SU-DHL-6 (cell line): ENCODE data around the gene SDC4.

Experiments used
- CTCF ChIP-seq: fragments of 200-600 bp; sonication (generic); IDR thresholded peaks from one replicate; pipeline ENCODE4 v1.5.1; 2017; ENCODE audit warnings: antibody characterized with exemption, mild to moderate bottlenecking, low read length, moderate library complexity; ENCODE audit not compliant: insufficient read depth, poor library complexity, severe bottlenecking
- EZH2phosphoT487 ChIP-seq: fragments of 200-600 bp; sonication (generic), shearing (Covaris generic); conservative IDR thresholded peaks from 2 replicates; pipeline ENCODE4 v1.6.1; 2018; ENCODE audit warnings: mild to moderate bottlenecking, antibody characterized with exemption, low read length, moderate library complexity, mixed read lengths

GRCh38 chr20:45294003-45294368, 54.2 kb downstream of the SDC4 start:
- no peak for TF ChIP-seq CTCF
- no peak for TF ChIP-seq EZH2phosphoT487
